CD4-positive, alpha-beta T cell treated with Interleukin-6 at 100 ng/mL for 8 hours (primary cell): ENCODE results near the gene ZBTB5.
A peak's percentile ranks its signal among the peaks of the same experiment; 100 is the strongest.

Experiments
- DNase-seq: peaks from one replicate; pipeline ENCODE4 v3.0.0-alpha.2; 2020; ENCODE audit warnings: mixed read lengths, low spot score

The ZBTB5 gene

GRCh38 chr9:37424204-37424685 lies 41.0 kb downstream of the ZBTB5 start:
- DNase-seq = no peak

- no peak for DNase-seq
Measured at GRCh38 chr9:37423508-37423907, 41.7 kb downstream of the ZBTB5 start.

GRCh38 chr9:37422289-37423104 lies 42.8 kb downstream of the ZBTB5 start, which contains the start of gene GRHPR:
GRHPR (plus strand) TSS chr9:37422696; CDS start chr9:37422751, 55 bp downstream.
- peak; percentile 85 for DNase-seq

- no peak for DNase-seq
Measured at GRCh38 chr9:37421914-37422288, 43.3 kb downstream of the ZBTB5 start.

- DNase-seq = no peak
Measured at GRCh38 chr9:37420271-37421215, 44.7 kb downstream of the ZBTB5 start.

- DNase-seq = no peak
Measured at GRCh38 chr9:37419204-37419603, 46.0 kb downstream of the ZBTB5 start.

GRCh38 chr9:37417857-37418618 lies 47.2 kb downstream of the ZBTB5 start:
- no peak for DNase-seq

- DNase-seq = no peak
Measured at GRCh38 chr9:37417252-37417803, 47.9 kb downstream of the ZBTB5 start.

GRCh38 chr9:37415011-37415719 lies 50.1 kb downstream of the ZBTB5 start:
- DNase-seq = peak; percentile 71

GRCh38 chr9:37414503-37414943 lies 50.7 kb downstream of the ZBTB5 start:
- DNase-seq = no peak

GRCh38 chr9:37413311-37413710 lies 51.9 kb downstream of the ZBTB5 start:
- no peak for DNase-seq

GRCh38 chr9:37412431-37413151 lies 52.7 kb downstream of the ZBTB5 start:
- no peak for DNase-seq

- DNase-seq = no peak
Measured at GRCh38 chr9:37410969-37411785, 54.1 kb downstream of the ZBTB5 start.

- no peak for DNase-seq
Measured at GRCh38 chr9:37410354-37410861, 54.8 kb downstream of the ZBTB5 start.

- peak; percentile 66 for DNase-seq
Measured at GRCh38 chr9:37408933-37409710, 56.1 kb downstream of the ZBTB5 start.

GRCh38 chr9:37407468-37407867 lies 57.8 kb downstream of the ZBTB5 start:
- no peak for DNase-seq

- no peak for DNase-seq
Measured at GRCh38 chr9:37406603-37407401, 58.4 kb downstream of the ZBTB5 start.
